Neural crest cell (in vitro differentiated cells): ENCODE data around the gene NPR1. TPM values are rescaled to one million over a fixed set of nuclear protein-coding genes. Genes with fewer than 3 reads are reported as not detected.

ENCODE experiments used
- DNase-seq: peaks from one replicate; pipeline ENCODE4 v3.0.0; 2021; ENCODE audit warnings: low read depth, mixed read lengths, low spot score
- H3K27ac Mint-ChIP-seq: one replicate; pipeline ENCODE4 v1.8.0; 2021; ENCODE audit warnings: mild to moderate bottlenecking, mixed read lengths; ENCODE audit not compliant: unreplicated experiment
- H3K27me3 Mint-ChIP-seq: 2 replicates; pipeline ENCODE4 v1.8.0; 2021; ENCODE audit warnings: low read depth, mild to moderate bottlenecking, mixed read lengths
- H3K36me3 Mint-ChIP-seq: 2 replicates; pipeline ENCODE4 v1.8.0; 2021; ENCODE audit warnings: low read depth, mild to moderate bottlenecking, mixed read lengths
- H3K4me1 Mint-ChIP-seq: 2 replicates; pipeline ENCODE4 v1.8.0; 2021; ENCODE audit warnings: mixed read lengths
- H3K4me3 Mint-ChIP-seq: one replicate; pipeline ENCODE4 v1.8.0; 2021; ENCODE audit warnings: mild to moderate bottlenecking, mixed read lengths
- H3K9me3 Mint-ChIP-seq: 2 replicates; pipeline ENCODE4 v1.8.0; 2021; ENCODE audit warnings: mixed read lengths
- CTCF ChIP-seq: fragments of 200-600 bp; sonication (generic); conservative IDR thresholded peaks from 2 replicates; pipeline ENCODE4 v1.5.0; 2021; ENCODE audit warnings: antibody characterized with exemption, mild to moderate bottlenecking
- total RNA-seq: library from RNA; stranded (reverse); gene quantifications from 2 replicates; pipeline ENCODE4 v1.2.1, GENCODE V29; 2021

The NPR1 gene
- total RNA-seq, 1 donor from 2014 or later, result 0.93 TPM

- H3K27me3 Mint-ChIP-seq, result no peaks in the 10 kb centered on the region
- DNase-seq, result no peak
- H3K4me1 Mint-ChIP-seq, result peaks cover 11% of the 10 kb centered on the region
- no peaks in the 10 kb centered on the region for H3K9me3 Mint-ChIP-seq
- peaks cover 35% of the 10 kb centered on the region for H3K36me3 Mint-ChIP-seq
- TF ChIP-seq CTCF, result no peak
- H3K4me3 Mint-ChIP-seq, result no peak overlapping the region
- H3K27ac Mint-ChIP-seq, result no peak overlapping the region
Observed at GRCh38 chr1:153643816-153644215, 34.7 kb upstream of the NPR1 start.

- H3K27ac Mint-ChIP-seq, result no peak overlapping the region
- H3K9me3 Mint-ChIP-seq, result no peaks in the 10 kb centered on the region
- peaks cover 28% of the 10 kb centered on the region for H3K36me3 Mint-ChIP-seq
- no peaks in the 10 kb centered on the region for H3K27me3 Mint-ChIP-seq
- H3K4me3 Mint-ChIP-seq, result peak overlapping the region; percentile 21
- peaks cover 11% of the 10 kb centered on the region for H3K4me1 Mint-ChIP-seq
- TF ChIP-seq CTCF, result no peak
- DNase-seq, result no peak
Observed at GRCh38 chr1:153646672-153647345, 31.7 kb upstream of the NPR1 start.

GRCh38 chr1:153647346-153647714, 31.2 kb upstream of the NPR1 start:
- Mint-ChIP-seq H3K9me3 (no peaks in the 10 kb centered on the region), H3K27ac (no peak overlapping the region), H3K4me1 (peaks cover 11% of the 10 kb centered on the region), H3K27me3 (no peaks in the 10 kb centered on the region), H3K4me3 (no peak overlapping the region), H3K36me3 (peaks cover 25% of the 10 kb centered on the region)
- no peak for TF ChIP-seq CTCF
- DNase-seq, result no peak

GRCh38 chr1:153648000-153648643, 30.4 kb upstream of the NPR1 start:
- no peaks in the 10 kb centered on the region for H3K27me3 Mint-ChIP-seq
- DNase-seq, result no peak
- TF ChIP-seq CTCF, result no peak
- H3K4me3 Mint-ChIP-seq, result peak overlapping the region; percentile 19
- H3K36me3 Mint-ChIP-seq, result peaks cover 25% of the 10 kb centered on the region
- H3K4me1 Mint-ChIP-seq, result peaks cover 11% of the 10 kb centered on the region
- H3K9me3 Mint-ChIP-seq, result no peaks in the 10 kb centered on the region
- no peak overlapping the region for H3K27ac Mint-ChIP-seq

- Mint-ChIP-seq H3K27me3 (no peaks in the 10 kb centered on the region), H3K4me3 (no peak overlapping the region), H3K36me3 (peaks cover 22% of the 10 kb centered on the region), H3K27ac (peak overlapping the region; percentile 57), H3K4me1 (peaks cover 6% of the 10 kb centered on the region), H3K9me3 (no peaks in the 10 kb centered on the region)
- TF ChIP-seq CTCF, result no peak
- DNase-seq, result no peak
Observed at GRCh38 chr1:153649137-153649862, 29.2 kb upstream of the NPR1 start.
